Measurements from ENCODE around the gene DDAH2.
"Not testable (repeated sequence)": the region's sequence is repeated elsewhere in the genome, so short reads cannot be mapped to it uniquely, and the experiment has no call there.

Gene DDAH2

DNA sequence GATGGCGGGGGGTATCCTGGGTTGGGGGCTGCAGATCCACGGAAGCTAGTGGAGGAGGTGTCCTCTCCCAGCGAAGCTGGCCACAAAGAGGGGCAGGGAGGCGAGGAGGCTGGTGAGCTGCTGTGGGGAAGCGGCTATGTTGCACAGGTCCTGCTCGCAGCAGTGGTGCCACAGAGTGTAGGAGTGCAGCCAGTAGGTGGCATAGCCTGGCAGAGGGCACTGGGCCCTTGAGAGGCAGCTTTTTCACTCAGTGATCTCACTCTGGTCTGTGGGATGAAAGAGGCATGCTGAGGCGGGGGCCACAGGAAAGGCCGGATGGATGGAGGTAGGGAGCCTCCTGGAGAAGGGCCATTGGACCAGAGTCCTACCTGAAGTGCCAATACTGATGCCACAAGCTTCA lies 16.8 kb downstream of the DDAH2 start:
- no peak for DNase-seq

DNA sequence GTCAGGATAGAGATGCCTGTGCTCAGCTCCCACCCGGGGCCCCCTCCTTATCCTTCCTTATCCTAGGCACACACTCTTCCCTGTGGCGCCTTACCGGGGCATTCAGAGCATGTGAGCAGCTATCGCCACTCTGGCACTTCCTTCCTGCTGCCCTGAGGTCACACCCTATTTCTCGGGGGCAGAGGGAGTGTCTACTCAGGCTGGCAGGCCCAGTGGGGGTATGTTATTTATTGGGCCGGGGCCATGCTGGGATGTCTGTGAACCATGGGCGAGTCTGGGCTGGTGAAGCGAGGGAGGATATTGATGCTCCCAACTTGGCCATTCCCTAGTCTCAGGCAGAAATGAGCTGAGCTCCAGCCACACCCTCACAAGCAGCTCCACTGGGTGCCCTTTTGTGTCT lies 17.9 kb downstream of the DDAH2 start:
- no peak for DNase-seq

DNA sequence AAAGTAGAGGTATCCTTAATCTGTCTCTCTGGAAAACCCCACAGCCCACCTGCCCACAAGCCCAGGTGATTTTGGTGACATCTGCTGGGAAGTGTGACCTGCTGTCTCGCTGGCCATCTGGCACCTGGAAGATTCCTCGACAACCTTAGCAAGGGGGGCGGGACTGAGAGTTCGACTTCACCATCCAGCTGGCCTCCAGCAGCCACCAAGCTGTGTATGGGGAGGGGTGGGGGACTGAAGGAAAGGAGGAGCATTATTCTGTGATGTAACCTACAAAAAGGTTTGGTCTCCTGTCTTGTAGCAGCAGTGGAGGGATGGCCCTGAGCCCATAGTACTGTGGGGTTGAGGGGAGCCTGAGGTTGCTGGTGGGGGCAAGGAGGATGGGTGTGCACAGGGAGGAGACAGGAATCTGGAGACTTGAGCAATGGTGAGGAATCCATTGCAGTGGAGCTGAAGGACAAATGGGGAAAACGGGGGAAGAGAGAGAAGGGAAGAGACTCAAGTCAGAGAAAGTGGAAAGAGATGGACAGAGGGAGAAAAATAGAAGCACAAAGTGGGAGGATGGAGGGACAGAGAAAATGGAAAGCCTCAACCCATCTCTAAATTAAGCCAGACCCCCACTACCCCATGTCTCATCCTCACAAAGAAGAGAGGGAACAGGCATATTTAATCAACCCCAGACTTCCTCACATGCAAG lies 18.4 kb downstream of the DDAH2 start:
- DNase-seq = no peak

DNA sequence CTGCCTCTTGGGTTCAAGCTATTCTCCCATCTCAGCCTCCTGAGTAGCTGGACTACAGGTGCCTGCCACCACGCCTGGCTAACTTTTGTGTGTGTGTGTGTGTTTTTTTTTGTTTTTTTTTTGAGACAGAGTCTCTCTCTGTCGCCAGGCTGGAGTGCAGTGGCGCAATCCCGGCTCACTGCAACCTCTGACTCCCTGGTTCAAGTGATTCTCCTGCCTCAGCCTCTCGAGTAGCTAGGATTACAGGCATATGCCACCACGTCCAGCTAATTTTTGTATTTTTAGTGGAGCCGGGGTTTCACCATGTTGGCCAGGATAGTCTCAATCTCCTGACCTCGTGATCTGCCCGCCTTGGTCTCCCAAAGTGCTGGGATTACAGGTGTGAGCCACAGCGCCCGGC lies 19.9 kb downstream of the DDAH2 start:
- not testable (repeated sequence) for DNase-seq

DNA sequence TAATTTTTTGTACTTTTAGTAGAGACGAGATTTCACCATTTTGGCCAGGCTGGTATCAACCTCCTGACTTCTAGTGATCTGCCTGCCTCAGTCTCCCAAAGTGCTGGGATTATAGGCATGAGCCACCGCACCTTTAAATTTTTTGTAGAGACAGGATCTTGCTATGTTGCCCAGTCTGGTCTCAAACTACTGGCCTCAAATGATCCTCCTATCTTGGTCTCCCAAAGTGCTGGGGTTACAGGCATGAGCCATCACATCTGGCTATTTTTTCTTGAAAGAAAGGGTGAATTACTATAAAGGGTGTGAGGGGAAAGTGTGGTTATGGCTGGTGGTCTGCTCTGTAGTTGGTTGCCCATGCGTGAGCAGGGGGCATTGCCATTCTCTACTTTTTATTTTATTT lies 20.9 kb downstream of the DDAH2 start:
- DNase-seq = no peak

DNA sequence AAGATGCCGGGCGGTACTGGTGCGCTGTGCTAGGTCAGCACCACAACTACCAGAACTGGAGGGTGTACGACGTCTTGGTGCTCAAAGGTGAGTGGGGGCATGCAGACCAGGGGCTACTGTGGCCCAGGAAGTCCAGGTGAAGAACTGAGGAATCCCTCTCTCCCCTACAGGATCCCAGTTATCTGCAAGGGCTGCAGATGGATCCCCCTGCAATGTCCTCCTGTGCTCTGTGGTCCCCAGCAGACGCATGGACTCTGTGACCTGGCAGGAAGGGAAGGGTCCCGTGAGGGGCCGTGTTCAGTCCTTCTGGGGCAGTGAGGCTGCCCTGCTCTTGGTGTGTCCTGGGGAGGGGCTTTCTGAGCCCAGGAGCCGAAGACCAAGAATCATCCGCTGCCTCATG lies 21.4 kb downstream of the DDAH2 start:
- DNase-seq = no peak

DNA sequence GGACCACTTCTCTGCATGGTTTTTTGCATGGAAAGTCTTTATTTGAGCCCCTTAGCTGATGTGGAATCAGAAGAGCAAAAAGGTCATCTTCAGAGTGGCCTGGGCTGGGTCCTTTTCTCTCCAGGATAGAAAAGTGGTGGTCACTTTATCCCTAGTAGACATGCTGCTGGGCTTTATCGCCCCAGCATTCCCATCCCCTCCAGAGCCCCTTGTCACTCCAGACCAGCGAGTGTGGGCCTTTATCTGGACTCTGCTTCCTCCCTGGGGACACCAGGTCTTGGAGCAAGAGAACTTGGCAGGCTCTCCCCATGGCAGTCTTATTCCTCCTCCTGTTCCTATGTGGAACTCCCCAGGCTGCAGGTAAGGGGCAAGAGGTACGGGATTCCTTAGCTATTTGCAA lies 22.5 kb downstream of the DDAH2 start, which contains the start of gene LY6G6F:
LY6G6F (plus strand) TSS at position 268 of the 400 bp plus-strand sequence; CDS start at position 309, 41 bp downstream.
- no peak for DNase-seq

DNA sequence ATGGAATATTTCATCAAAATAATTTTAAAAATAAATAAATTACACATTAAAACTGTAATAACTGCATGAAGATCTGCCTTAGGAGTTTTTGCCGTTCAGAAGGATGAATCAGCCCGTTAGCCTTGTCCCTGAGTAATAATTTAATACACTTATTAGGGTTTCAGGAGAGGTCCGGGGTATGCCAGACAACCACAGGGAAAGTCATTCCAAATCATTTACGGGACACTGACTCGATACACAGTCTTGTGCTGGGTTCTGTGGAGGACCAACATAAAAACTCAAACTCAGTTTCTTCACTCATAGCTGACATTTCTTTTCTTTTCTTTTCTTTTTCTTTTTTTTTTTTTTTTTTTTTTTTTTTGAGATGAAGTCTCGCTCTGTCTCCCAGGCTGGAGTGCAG lies 23.2 kb downstream of the DDAH2 start:
- no peak for DNase-seq

DNA sequence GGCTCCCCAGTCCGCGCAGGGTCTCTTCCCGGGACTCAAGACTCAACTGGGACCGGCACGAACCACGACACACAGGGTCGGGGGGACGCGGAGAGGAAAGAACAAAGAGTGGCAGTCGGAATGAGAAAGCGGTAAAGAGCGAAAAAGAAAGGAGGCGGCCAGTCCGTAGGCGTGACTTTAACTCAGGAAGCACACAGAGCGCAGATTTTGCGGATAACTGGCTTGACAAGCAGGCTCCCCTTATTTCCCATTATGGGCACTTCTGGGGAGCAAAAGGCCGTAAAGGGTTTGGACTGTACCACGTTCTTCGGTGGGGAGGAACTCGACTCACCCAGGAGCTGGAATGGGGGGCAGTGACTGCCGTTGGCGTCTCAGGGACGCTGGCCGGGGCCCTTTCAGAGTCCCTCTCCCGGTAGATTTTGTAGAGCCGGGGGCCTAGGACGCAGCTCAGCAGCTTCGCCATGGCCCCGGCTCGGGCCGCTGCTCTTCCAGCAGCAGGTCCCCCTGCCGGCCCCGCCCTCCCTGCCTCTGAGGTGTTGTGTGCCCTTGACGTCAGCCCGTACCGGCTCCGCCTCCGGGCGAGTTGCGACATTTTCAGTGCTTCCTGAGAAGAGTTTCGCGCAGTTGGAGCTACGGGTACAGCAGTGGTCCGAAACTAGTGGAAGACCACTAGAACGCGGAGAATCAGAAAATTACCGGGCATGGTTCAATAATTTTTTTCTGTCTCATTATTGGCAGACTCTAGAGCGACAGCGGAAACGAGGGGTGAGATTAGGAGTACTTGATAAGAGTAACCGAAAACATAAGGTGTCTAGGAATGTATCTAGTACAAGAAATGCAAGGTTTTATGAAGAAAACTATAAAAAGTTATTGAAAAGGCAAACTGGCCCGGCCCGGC lies 26.0 kb downstream of the DDAH2 start, which contains the start of gene ABHD16A:
ABHD16A (minus strand) TSS at position 506 of the 898 bp plus-strand sequence; CDS start at position 463, 43 bp downstream.
- DNase-seq = peak; percentile 94

DNA sequence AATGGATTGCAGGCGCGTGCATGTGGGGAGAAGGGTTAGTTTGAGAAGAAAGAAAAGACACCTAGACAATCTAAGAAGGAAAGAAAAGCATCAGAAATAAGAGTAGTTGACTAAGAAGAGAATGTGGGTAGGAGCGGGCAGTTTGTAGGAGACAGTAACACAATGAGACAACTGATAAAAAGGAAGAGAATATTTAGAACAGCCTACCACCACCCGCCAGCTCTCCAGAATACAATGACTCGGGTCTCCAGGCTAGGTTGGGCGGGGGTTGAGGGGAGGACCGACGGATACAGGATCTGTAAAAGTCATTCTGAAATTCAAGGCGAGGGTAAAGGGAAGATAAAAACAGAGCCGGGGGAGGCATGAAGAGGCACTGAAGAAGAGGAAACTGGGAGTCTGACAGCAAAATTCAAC lies 26.7 kb downstream of the DDAH2 start:
- no peak for DNase-seq

DNA sequence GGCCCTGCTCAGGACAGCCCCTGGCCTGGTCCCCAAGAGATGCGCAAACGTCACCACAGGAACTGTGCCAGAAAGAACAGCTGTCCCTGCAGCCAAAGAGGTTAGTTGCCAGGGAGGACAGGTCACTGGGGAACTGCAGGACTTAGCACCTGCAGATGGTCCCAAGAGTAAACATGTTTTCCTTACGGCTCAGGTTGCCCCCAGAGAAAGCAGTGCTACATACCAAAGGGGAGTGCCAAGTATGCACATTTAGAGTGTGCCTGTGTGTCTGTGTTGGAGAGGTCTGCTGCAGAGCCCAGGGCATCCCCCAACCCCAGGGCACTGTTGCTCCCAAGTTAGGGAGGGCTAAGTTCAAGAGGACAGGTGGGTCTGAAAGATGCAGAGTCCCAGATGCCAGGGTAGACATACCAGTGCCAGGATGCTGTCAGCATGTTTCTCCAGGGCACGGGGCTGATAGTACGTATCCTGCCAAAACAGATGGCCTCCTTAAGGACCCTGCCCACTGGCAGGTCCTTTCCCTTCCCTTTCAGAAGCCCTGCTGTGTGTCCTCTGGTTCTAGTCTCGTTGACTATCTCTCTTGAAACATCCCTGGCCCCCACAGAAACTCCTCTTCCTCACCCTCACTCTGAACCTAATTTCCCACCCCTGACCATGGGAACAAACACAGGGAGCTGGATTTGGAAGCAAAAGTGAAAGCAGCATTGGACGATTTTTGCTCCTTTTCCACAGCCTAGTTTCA lies 27.3 kb downstream of the DDAH2 start:
- no peak for DNase-seq

DNA sequence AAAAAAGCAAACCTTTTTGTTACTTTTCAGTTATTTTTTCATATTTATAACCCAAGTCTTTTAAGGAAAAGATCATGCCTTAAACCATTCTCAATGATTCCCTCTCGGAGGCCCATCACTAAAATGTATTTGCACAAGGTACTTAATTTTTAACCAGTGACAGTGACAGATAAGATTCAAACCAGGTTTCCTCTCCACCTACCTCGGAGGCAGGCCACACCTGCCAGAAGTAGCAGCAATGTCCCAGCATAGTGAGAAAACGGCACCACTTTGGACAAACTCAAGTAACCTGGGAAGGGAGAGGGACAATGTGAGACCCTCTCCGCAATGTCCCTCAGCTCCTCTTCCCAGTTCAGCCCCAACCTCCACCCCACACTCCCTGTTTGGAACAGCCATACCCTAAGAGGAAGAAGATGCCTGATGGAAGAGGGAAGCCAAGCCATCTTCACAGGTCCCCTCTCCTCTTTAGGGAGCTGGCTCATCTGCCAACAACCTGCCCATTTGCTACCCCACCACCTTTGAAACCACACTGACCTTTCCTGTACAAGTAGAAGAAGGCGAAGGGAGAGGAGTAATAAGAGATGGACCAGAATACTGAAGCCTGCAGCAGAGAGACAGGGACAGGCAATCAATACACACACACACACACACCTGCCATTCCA lies 28.2 kb downstream of the DDAH2 start:
- DNase-seq = no peak

DNA sequence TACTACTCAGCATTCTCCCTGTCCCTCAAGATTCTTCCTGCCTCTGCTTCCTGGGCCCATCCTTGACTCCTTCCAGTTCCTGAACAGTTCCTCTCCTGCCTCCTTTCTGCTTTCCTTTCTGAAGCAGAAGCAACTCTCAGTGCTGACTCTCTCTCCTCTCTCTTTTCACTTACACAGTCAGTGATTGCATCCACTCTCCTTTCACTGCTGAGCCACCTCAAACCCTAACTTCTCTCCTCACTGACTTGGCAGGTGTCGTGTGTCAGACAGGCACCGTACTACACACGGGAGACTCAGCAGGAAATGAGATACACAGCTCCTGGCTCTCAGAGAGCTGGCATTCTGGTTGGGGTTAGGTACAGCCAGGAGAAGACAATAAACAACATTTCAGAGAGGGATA lies 31.5 kb downstream of the DDAH2 start:
- DNase-seq = no peak

DNA sequence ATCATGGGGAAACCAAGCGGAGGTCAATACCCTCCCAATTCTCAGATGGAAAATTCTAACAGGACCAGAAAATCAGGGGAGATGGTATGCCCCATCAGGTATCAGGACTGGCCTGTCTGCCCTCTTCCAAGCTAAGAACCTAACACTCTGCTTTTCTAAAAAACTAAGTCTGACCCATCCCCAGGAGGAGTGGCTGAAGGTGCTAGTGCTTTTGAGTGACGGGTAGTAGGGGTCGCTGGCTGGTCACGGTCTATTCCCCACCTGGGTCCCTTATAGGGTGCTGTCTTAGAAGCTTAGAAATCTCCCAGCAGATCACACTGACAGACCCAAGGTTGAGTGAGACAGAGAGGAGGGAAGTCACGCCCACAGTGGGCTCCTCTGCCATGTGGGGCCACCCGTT lies 35.6 kb downstream of the DDAH2 start:
- no peak for DNase-seq

DNA sequence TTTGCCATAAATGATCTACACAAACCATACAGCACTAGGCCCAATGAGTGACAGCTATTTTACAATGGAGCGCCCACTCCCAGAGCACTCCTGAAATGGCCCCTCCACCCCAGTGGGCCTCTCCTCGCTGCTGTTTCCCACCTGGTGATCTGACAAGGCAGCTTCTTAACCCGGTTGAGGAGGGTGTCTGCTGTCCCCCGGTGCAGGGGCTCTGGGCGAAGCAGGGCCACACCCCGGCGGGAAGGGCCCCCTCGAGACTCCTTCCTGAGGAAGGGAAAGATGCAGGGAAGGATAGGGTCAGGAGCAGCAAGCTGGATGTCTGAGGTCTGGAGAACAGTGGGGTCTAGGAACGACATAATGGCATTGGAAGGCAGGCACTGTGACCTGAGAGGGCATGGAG lies 36.2 kb downstream of the DDAH2 start:
- DNase-seq = no peak

DNA sequence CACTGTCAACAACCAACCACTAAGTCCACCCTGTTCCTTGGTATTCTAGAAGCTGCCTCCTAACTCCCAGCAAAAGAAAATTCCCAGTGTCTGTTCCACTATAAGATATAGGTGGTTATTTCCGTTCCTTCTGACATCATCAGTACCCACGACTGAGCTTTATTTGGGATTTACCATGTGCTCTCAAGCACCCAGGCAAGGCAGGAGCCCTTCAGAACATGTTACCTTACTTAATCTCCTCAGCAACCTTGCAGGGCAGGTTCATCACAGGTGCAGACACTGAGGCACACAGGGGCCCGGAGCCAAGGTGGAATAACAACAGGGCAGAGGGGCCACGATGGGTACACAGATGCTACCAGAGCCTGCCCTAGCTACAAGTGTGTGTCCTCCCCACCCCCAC lies 36.7 kb downstream of the DDAH2 start:
- no peak for DNase-seq

DNA sequence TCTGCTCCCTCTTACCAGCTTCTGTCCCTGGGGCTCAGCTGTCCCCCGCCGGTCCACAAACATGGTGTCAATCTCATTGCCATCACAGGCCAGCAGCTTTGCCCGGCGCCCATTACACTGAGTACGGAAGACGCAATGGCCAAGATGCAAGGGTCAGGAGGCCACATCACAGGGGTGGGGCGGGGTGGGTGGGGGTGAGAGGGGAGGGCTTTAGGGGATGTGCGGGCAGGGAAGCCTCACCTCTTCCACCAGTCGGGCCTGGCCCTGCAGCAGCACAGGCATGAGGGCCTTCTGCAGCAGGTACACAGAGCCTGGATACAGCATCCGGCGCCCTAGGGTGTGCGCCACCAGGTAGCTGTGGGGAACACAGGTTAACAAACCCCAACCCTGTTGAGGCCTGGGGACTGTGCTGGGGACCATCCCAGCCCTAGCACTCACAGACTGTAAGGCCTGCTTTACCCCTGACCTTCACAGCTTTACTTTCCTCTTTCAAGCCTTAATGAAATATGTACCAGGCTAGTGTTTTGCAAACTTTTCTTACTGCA lies 37.5 kb downstream of the DDAH2 start:
- no peak for DNase-seq

DNA sequence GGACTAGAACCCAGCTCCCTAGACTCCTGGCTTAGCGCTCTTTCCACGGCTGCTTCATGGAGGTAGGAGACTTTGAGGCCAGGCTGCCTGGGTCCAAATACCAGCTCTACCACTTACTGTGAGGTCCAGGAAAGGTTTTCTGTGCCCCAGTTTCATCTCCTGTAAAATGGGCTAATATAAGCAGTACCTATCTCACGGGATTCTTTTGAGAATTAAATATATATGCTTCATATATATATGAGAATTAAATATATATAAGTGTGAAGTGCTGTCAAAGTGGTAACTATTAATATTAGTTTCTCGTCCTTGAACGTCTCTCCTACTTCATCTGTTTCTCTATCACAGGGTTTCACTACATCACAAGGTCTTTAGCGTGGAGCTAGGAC lies 38.0 kb downstream of the DDAH2 start:
- DNase-seq = no peak

DNA sequence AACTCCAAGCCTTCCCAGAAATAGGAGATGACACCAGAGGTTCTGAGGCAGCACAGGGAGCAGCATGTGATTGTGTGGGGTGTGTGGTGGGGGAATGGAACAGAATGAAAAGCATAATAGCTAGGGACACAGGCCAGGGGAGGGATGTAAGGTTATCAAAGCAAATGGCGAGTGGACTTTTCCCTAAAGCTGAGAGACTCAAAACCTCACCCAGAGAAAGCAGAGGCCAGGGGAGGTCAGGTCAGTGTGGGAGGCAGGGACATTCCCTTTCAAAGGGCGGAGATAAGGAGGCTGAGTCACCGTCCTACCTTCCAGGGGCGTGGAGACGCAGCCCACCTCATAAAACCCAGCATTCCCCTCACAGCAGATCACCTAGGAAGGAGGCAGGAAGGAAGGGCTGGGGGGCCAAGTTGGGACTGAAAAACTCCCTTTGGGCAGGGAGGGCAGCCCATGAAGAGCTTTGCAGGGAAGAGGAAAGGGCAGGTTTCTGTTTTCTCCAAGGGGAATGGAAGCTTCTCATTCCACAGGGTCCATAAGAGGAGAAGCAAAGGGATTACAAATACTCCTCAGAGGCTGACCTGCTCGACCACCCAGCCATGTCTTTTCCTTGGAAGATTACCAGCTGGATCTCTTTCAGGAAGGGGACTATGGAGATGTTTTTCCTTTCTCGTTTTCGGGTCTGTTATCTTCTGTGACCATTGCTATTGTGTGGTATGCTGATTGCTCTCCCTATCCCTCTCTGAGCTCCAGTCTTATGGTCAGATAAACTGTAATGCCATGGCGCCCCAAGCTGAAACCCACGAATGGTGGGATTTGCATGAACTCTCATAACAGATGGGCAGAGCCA lies 38.6 kb downstream of the DDAH2 start:
- no peak for DNase-seq

DNA sequence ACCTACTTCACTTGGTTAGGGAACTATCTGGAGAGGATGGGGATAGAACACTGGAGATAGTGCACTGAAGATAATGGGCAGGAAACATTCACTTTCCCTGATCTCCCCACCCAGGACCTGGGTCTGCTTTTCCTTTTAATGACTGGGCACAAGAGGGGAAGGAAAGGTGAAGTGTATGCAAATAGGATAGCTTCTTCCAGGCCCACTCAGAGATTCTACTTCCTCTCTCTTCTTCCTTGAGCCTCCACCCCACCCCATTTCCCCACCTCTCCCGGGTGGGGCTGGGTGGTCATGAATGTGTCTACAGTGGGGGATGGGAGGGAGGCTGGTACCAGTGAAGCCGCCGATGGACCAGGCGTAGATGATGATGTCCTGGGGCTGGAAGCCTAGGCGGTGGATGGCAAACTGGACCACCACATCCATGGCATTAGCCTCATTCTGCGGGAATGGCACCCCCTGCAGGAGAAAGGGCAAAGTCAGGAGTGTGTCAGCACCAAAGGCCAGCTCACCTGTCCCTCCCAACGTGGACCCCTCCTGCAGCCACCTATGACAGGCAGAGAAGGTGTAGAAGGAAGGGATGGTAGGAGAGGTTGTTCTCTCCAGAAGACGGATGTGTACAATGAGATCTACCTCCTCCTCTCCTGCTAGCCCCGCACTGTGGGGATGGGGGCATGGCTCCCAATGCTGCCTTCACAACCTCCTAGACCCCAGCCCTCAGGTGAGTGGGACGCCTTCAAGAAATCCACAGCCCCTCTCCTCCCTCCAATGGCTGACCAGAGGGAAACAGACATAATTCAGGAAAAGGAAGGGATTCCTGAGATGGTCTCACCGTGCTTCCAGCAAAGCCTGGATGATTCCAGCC lies 39.6 kb downstream of the DDAH2 start:
- DNase-seq = no peak

All from T-helper 9 cell (primary cell).